Measurements from ENCODE around the gene TCP11L2.
"Not testable (repeated sequence)": the region's sequence is repeated elsewhere in the genome, so short reads cannot be mapped to it uniquely, and the experiment has no call there.

GRCh38 chr12:106313413-106313812 lies 10.9 kb downstream of the TCP11L2 start:
- TF ChIP-seq CTCF (IDR thresholded peaks at IDR 0.05; ENCODE audit: insufficient read depth, low read length); GABPA (IDR thresholded peaks at IDR 0.05; ENCODE audit: low read depth); POLR2AphosphoS5 (IDR thresholded peaks at IDR 0.05; ENCODE audit: low read depth): not testable (repeated sequence)

Measured in HL-60 (cell line).